ENCODE data around the gene TRIP12. TPM values are rescaled to one million over a fixed set of nuclear protein-coding genes. Genes with fewer than 3 reads are reported as not detected.
"Not testable (repeated sequence)": the region's sequence is repeated elsewhere in the genome, so short reads cannot be mapped to it uniquely, and the experiment has no call there.

TRIP12 gene
- total RNA-seq, 4 donors from 2014 or later: 178 to 256 (median 193) TPM

DNA sequence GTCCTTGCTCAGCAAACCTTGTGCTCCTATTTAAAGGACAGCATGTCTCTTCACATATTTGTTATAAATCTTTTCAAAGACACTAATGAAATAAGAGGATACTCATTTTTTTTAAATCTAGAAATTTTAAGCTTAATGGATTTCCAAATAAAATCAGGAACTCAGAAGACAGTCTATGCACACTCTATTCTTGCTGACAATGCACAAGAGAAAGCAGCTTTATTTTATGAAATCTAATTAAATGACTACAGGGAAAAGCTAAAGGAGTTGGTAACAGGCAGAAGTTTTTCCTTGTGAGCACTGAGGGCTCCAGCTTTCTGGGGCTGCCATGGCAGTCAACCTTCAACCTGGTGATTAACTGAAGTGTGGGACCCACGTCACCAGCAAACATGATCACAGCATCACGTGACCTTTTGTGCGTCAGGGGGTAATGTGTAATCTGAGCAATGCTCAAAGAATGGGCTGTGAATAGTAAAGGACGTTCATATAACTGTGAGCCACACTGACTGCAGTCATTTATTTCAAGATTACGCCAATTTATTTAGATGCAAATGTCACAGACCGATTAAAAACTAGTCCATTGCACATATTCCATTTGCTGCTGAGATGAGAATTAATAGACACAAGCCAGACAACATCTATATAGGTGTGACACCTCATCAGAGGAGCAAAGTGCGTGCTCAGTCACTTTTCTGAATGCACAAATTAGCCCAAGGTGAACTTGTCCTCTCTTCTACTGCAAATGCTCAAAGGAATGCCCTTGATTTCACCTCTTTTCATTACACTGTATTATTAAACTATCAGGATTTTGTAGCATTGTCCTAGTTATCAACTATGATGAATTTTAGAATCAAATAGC lies 195.9 kb downstream of the TRIP12 start:
- TF ChIP-seq, protein P1, sequence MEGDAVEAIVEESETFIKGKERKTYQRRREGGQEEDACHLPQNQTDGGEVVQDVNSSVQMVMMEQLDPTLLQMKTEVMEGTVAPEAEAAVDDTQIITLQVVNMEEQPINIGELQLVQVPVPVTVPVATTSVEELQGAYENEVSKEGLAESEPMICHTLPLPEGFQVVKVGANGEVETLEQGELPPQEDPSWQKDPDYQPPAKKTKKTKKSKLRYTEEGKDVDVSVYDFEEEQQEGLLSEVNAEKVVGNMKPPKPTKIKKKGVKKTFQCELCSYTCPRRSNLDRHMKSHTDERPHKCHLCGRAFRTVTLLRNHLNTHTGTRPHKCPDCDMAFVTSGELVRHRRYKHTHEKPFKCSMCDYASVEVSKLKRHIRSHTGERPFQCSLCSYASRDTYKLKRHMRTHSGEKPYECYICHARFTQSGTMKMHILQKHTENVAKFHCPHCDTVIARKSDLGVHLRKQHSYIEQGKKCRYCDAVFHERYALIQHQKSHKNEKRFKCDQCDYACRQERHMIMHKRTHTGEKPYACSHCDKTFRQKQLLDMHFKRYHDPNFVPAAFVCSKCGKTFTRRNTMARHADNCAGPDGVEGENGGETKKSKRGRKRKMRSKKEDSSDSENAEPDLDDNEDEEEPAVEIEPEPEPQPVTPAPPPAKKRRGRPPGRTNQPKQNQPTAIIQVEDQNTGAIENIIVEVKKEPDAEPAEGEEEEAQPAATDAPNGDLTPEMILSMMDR (IDR thresholded peaks at IDR 0.05): no peak
- no peak for DNase-seq (ENCODE audit: low spot score)
- no peak for ATAC-seq (ENCODE audit: low FRiP score)

DNA sequence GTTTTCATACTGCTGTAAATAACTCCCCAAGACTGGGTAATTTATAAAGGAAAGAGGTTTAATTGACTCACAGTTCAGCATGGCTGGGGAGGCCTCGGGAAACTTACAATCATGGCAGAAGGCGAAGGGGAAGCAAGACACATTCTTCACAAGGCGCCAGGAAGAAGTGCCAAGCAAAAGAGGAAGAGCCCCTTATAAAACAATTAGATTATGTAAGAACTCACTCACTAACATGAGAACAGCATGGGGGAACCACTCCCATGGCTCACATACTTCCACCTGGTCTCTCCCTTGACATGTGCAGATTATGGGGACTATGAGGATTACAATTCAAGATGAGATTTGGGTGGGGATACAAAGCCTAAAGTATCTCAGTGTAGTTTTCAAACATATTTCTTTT lies 198.6 kb downstream of the TRIP12 start:
- DNase-seq (ENCODE audit: low spot score); ATAC-seq (ENCODE audit: low FRiP score): not testable (repeated sequence)

DNA sequence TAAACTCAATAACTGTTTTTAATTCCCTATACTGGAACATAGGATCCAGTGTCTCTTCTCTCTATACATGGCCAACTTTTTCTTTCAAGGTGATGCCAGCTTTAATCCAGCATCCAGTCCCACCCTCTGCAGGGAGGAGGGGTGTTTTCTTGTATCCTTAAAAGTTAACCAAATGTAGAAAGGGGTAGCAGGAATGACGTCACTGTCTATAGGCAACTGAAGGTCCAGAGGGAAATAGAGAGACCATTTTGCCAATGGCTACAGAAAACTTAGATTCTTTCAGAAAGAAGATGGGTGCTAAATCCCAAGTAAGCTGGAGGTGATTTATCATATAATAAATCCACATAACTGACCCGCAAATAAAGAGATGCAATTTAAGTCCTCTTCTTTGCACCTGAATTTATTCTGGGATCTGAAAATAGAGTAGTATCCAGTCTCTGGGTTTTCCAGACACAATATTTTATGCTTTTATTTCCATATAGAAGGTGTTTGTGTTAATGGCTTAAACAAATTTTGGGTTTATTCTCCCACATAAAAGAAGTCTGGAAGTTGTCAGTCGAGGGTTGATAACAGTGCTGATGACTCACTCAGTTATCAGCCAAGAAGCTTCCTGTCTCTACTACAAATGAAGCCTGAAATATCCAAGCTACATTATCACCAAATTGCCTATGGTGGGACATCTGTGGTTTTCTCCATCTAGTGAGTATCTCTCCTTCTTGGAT lies 201.7 kb downstream of the TRIP12 start:
- DNase-seq (ENCODE audit: low spot score) (no peak), ATAC-seq (ENCODE audit: low FRiP score) (no peak)
- TF ChIP-seq, protein P1 (IDR thresholded peaks at IDR 0.05): no peak

DNA sequence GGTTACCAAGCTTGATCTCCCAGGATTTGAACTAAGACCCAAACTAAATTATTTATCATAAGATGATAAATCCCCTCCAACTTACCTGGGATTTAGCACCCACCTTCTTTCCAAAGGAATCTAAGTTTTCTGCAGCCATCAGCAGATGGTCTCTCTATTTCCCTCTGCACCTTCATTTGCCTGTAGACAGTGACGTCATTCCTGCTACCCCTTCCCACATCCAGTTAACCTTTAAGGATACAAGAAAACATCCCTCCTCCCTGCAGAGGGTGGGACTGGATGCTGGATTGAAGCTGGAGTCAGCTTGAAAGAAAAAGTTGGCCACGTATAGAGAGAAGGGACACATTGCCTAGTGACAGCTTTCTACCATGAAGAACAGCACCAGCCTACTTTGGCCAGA lies 203.8 kb downstream of the TRIP12 start:
- ATAC-seq (ENCODE audit: low FRiP score) (no peak), DNase-seq (ENCODE audit: low spot score) (no peak)
- TF ChIP-seq, protein P1 (IDR thresholded peaks at IDR 0.05): no peak

DNA sequence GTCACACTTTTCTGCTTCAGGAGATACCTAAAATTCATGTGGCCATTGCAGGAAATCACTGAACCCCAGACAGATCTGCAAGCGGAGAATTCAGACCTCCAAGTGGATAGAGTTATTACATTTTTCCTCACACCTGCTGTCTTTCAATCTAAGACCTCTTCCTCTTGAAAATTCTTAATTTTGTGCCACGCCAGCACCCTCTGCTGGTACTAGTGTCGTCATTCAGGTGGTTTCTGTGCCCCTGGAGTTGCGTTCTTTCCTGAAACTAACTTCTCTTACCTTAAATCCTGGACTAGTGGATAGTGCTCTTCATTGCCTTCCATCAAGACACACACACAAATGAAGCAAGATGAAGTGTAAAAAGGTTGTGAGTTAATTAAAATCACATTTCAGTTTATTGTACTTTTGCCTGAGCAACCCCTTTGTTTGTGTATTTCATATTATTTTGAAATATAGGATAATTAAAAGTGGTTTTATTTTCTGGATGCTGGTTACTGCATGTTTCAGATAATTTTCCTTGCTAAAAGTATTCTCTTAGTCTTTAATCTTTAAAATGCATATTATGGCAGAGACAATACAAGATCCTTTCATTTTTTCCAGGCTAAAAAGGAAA lies 205.8 kb downstream of the TRIP12 start:
- TF ChIP-seq, protein P1 (IDR thresholded peaks at IDR 0.05): no peak
- no peak for ATAC-seq (ENCODE audit: low FRiP score)
- no peak for DNase-seq (ENCODE audit: low spot score)

DNA sequence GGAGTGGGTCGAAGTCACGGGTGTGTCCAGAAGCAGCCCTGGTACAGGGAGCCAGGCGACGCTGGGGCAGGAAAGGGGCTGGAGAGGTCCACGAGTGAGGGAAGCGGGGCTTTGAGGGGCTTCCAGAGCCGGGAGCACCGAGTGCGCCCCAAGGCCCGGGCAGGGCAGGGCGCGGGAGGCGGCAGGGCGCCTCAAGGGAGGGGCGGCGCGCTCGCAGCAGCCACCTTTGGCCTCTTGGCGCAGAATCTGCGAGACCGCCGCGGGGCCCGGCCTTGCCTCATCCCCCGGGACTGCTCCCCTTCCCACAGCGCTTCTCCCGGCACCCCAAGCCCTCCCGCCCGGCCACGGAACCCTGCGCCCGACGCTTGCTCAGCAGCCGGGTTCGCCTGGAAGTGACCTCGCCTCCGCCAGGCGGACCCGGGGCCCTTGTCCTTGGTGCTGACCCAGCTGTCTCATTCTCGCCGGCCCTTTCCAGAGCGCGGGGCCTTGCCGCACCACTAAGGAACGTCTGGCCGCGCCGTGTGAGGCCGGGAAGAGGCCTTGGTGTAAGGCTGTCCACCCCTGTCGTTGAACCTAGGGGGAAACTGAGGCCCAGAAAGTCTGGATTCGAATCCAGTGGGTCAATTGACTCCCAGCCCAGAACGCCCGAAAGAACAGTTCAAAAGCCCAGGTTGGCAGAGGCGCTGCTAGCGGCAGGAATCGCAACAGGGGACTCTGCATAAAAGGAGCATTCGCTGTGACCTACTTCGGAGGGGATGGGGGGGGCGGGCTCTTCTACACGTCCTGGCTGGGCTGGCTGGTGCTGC lies 206.9 kb downstream of the TRIP12 start:
- no peak for DNase-seq (ENCODE audit: low spot score)
- TF ChIP-seq, protein P1 (IDR thresholded peaks at IDR 0.05): no peak
- peak; percentile 44 for ATAC-seq (ENCODE audit: low FRiP score)
